ENCODE measurements around the gene NPDC1.
"Not testable (repeated sequence)": the region's sequence is repeated elsewhere in the genome, so short reads cannot be mapped to it uniquely, and the experiment has no call there.

The NPDC1 gene

GRCh38 chr9:137039611-137040366 lies 6.2 kb downstream of the NPDC1 start:
- no peak for DNase-seq (ENCODE audit: low read depth)

- no peak for DNase-seq (ENCODE audit: low read depth)
Measured at GRCh38 chr9:137038916-137039315, 7.1 kb downstream of the NPDC1 start.

GRCh38 chr9:137037483-137037882 lies 8.5 kb downstream of the NPDC1 start:
- no peak for DNase-seq (ENCODE audit: low read depth)

GRCh38 chr9:137037035-137037434 lies 8.9 kb downstream of the NPDC1 start:
- DNase-seq (ENCODE audit: low read depth) = no peak

- DNase-seq (ENCODE audit: low read depth) = no peak
Measured at GRCh38 chr9:137035937-137036336, 10.0 kb downstream of the NPDC1 start.

- no peak for DNase-seq (ENCODE audit: low read depth)
Measured at GRCh38 chr9:137035507-137035834, 10.5 kb downstream of the NPDC1 start.

DNA sequence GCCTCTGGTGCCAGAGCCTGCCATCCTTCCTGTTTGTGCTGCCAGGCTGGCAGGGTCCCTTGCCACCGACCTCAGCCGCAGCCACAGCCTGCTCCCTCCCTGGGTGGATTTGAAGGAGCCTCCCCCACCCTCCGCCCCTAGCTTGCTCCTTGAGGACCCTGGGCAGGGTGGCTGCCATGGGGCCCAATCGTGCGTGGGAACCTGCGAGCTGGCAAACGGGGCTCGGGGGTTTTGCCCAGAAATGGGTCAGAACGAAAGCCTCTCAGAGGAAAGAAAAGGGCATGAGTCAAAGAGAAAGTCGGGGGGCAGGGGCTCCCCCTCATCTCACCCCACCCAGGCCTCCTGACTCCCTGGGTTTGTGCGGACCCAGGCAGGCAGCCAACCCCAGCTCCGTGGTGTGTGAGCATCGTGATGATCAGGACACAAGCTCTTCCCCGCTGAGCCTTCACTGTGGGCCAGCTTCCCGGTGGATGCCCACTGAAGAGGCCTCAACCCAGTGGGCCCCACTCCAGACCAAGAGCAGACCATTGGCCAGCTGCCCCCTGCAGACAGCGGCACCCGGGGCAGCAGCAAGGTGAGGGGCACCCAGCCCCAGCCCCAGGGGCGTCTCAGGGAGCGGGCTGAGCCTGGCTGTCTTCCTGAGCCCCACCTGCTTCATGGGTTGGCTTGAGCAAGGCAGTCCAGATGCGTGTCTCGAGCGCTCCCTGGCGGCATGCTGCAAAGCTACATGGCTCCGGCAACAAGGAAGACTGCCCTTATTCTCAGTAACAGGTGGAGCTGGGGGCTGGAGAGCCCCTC lies 11.1 kb downstream of the NPDC1 start:
- no peak for DNase-seq (ENCODE audit: low read depth)

GRCh38 chr9:137034039-137034708 lies 11.8 kb downstream of the NPDC1 start:
- DNase-seq (ENCODE audit: low read depth) = no peak

DNA sequence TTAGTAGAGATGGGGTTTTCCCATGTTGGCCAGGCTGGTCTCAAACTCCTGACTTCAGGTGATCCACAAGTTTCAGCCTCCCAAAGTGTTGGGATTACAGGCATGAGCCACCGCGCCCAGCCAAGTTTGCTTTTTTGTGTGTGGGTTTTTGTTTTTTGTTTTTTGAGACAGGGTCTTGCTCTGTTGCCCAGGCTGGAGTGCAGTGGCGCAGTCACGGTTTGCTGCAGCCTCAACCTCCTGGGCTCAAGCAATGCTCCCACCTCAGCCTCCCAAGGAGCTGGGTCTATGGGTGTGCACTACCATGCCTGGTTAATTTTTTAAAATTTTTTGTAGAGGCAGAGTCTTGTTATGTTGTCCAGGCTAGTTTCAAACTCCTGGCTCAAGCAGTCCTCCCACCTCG lies 12.5 kb downstream of the NPDC1 start:
- DNase-seq (ENCODE audit: low read depth) = not testable (repeated sequence)

DNA sequence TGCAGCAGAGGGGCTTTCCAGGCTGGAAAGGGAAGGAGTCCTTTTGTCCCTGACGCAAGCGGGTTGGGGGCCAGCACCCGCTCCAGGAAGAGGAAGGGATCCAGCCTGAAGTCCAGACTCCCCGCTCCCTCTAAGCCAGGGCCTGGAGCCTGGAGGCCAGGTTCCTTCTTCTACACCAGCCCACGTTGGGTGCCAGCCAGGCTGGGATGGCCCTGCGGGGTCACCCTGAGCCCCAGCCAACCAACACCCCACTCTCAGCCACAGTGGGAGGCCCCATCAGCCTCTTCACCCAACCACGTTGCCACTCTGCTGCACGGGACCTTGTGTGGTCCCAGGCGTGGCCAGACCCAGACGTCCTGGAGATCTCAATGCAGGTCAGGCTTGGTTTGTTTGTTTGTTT lies 13.1 kb downstream of the NPDC1 start:
- no peak for DNase-seq (ENCODE audit: low read depth)

DNA sequence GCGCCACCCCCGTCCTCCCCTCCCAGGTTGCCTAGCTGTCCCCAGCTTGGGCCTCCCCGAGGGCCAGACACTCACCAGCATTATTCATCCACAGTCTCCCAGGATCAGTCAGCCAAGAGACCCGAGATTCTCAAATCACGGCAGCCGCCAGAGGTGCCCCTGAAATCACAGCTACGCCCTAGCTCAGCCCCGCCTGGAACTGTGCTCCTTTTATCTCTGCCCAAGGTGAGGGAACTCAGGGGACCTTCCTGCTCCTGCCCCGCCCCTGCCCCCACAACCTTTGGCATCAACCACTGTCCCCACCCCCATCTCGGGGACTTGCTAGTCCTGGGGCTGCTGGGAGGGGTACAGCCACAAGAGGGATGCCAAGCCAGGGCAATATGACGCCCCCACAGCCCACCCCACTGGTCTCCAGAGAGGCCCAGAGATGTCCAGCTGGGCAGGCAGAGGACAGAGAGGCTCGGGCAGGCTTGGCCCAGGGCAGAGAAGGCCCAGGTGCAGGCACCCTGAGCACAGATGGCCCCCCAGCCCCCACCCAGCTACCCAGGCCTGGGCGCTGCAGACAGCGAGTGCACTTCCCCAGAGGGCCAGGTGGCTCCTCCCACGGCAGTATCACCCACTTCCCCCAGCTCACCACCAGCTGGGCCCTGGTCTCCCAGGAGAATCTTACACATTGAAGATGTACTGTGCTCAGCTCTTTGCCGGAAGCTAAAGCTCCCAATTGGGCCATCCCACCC lies 13.9 kb downstream of the NPDC1 start, which contains the start of gene FUT7:
FUT7 (minus strand) TSS at position 185 of the 737 bp plus-strand sequence; CDS start at position 88, 97 bp downstream.
- DNase-seq (ENCODE audit: low read depth) = no peak

- DNase-seq (ENCODE audit: low read depth) = no peak
Measured at GRCh38 chr9:137030538-137031527, 15.1 kb downstream of the NPDC1 start.

DNA sequence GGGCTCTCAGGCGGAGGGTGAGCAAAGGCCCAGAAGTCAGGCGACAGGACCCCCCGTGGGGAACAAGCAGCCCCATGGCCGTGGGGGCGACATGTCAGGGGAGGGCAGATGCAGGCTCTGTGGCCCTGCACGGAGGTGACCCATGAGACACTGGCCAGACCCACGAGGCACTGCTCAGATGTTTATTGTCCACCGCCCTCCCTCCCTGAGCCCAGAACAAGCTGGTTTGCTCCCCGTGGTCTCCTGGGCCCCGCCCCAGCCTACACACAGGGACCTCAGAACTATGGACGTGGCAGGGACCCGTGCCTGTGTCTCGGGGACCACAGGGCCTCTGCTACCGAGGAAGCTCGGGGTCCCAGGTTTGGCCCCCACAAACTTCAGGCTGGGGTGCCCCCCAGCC lies 16.0 kb downstream of the NPDC1 start:
- DNase-seq (ENCODE audit: low read depth) = no peak

DNA sequence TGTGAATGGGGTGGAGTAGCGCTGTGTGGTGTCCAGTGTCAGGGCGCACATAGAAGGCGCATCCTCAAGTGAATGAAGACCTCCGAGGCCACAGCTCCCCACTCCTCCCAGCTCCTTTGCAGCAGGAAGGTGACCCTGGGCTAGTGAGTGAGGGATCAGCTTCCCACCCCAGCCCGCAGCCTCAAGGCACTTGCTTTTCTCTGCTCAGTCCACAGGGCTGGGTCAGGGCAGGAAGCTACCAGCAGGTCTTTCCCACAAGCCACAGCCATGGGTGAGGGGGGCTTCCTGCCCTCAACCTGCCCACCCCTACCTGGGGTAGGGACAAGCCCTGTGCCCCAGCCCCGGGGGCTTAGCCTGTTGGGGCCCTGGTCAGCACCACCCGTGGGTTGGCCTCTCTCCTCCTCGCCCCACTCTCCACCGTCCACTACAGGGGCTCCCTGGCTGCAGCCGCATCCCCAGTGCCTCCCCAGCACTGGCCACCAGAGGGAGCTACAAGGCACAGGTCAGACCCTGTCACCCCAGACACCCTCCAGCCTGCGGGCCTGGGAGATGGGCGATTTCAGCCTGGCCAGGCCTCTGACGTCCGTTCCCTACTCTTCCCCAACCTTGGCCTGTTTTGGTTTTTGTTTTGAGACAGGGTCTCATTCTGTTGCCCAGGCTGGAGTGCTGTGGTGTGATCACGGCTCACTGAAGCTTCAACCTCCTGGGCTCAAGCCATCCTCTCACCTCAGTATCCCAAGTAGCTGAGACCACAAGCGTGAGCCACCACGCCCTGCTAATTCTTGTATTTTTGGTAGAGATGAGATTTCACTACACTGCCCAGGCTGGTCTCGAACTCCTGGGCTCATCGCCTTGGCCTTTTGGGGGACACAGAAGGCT lies 16.7 kb downstream of the NPDC1 start:
- DNase-seq (ENCODE audit: low read depth) = peak; percentile 13

- DNase-seq (ENCODE audit: low read depth) = peak; percentile 15
Measured at GRCh38 chr9:137028263-137029057, 17.5 kb downstream of the NPDC1 start.

DNA sequence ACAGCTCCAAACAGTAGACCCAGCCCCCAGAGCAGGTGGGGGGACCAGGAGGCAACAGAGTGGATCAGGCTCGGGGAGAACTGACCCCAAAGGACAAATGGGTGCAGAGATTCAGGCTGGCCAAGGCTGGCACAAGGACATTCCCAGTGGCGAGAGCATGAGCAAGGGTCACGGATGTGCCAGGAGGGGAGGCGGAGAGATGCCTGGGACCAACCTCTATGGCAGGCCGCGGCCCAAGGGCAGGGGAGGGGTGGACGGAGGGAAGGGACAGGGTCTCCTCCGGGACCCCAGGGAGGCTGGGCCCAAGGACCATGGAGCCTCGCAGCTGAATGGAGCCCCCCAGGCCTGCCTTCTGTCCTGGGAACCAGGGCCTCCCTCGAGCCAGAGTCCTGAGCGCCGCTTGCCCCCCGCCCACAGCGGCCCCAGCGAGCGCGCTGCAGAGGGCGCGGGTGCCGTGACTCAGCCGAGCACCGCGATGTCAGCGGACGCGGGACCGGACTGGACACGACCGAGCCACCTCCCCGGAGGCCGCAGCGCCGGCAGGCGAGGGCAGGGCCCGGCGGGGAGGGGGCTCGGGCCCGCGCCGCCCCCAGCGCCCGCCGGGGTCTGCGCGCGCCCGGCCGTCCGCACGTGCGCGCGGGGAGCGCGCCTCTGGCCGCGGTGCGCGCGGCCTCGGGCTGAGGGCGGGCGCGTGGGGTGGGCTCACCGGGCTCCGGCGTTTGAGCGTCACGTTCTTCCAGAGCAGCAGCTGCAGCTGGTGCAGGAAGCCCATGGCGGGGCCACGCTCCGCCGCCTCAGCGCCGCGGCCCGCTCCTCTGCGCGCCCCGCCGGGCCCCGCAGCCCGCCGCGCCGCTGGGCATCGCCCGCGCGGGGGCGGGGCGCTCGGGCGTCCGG lies 18.4 kb downstream of the NPDC1 start, which contains the start of gene ABCA2:
ABCA2 (minus strand) TSS at position 869 of the 894 bp plus-strand sequence; CDS start at position 772, 97 bp downstream.
- DNase-seq (ENCODE audit: low read depth) = no peak

DNA sequence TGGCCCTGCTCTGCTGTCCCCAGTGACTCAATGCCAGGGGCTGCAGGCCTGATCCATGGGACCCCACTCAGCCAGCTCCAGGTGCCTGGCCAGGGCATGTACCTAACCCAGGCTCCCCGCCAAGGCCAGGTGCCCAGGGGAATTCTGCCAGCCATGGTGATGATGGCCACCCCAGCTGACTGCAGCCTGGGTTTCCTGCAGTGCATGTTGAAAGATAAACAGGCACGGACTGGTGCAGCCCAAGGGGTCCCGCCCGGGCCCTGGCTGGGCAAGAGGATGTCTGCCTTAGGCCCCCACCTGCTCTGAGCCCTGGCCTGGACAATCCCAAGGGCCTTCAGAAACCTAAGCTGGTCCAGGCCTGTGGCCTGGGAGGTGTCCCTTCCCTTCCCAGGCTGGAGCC lies 19.1 kb downstream of the NPDC1 start:
- no peak for DNase-seq (ENCODE audit: low read depth)

- DNase-seq (ENCODE audit: low read depth) = no peak
Measured at GRCh38 chr9:137026384-137026783, 19.6 kb downstream of the NPDC1 start.

Measured in stromal cell of bone marrow (primary cell).